ENCODE data around the gene DPH6.
"Not testable (repeated sequence)": the region's sequence is repeated elsewhere in the genome, so short reads cannot be mapped to it uniquely, and the experiment has no call there.

Gene DPH6

DNA sequence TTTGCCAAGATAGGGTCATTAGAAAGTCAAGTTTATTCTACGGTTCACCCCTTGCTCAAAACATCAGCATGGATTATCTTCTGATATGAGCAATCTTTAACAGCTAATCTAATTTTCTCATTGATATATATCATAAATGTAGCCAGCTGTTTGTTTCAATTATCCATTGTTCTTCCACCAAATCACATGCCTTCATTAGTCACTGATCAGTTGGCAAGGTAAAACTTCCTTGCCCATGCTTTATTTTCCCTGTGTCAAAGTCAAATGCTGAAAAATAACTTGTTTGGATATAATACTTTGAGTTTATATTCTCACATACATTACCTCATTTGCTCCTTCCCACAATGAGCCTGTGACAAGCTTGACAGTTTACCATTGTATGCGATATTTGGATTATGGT, 60.6 kb downstream of the DPH6 start:
- DNase-seq (ENCODE audit: low read depth) = no peak

GRCh38 chr15:35484231-35484945, 61.6 kb downstream of the DPH6 start:
- no peak for DNase-seq (ENCODE audit: low read depth)

DNA sequence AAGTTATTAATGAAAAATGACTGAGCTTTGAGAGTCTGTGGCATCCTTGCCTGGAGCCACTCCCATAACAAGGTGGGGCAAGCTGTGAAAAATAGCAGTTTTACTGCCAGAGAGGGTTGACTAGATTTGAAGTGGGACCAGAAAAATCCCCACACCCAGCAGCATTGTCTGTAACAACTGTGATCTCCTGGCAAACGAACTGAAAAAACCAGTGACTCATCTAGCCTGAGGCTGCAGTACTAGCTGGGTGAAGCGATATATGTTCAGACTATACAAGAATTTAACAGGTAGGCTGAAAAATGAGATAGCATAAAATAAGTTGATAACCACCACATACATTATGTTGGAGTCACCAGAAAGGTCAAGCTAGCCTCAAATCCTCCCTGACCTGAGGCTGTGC, 64.0 kb downstream of the DPH6 start:
- no peak for DNase-seq (ENCODE audit: low read depth)

- DNase-seq (ENCODE audit: low read depth) = no peak
Observed at GRCh38 chr15:35481064-35481463, 64.9 kb downstream of the DPH6 start.

GRCh38 chr15:35479423-35479822, 66.5 kb downstream of the DPH6 start:
- DNase-seq (ENCODE audit: low read depth) = no peak

- DNase-seq (ENCODE audit: low read depth) = no peak
Observed at GRCh38 chr15:35477312-35478262, 68.4 kb downstream of the DPH6 start.

DNA sequence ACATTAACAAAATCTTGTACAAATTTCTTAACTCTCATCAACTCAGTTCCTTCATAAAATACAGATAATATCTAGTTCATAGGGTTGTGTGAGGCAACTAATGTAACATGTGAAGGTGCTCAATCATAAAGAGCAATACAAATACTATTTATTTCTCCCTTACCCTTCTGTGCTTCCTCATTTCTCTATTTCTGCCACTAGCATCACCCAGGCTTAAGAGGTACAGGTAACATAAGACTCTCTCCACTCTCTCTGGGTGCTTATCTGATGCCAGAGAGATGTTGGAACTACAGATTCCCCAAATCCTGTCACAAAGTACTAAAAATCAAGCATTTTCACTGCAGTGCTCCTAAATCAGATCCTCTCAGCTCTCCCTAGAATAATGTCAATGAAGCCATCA, 74.9 kb downstream of the DPH6 start:
- no peak for DNase-seq (ENCODE audit: low read depth)

DNA sequence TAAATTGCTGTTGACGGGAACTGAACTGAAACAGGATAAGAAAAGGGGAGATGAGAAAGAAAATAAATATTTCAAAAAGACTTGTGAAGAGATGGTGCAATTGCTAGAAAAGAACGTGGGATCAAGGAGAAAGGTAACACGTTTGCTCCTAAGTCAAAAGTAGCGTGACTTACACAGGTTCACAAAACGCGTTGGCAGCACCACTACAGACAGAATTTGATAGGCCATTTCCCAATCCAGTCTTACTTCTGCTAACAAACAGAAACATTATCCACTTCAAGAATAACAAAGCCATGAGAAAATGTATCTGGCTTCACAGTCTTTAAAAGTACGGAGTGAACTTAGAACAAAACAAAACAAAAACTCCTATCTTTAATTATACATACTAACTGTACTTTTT, 75.5 kb downstream of the DPH6 start:
- DNase-seq (ENCODE audit: low read depth) = no peak

DNA sequence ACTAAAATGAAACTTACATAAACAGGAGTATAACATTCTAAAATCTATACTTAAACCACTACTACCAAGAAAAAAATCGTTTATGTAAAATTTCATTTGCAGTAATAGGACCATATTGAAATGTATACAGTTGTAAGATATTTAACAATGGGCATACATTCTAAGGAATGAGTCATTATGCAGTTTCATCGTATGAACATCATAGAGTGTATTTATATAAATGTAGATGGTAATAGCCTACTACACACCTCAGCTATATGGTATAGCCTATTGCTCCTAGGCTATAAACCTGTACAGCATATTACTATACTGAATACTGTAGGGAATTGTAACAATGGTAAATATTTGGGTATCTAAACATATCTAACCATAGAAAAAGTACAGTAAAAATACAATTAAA, 79.5 kb downstream of the DPH6 start:
- no peak for DNase-seq (ENCODE audit: low read depth)

- no peak for DNase-seq (ENCODE audit: low read depth)
Observed at GRCh38 chr15:35465783-35466182, 80.2 kb downstream of the DPH6 start.

- no peak for DNase-seq (ENCODE audit: low read depth)
Observed at GRCh38 chr15:35460616-35461015, 85.3 kb downstream of the DPH6 start.

- DNase-seq (ENCODE audit: low read depth) = no peak
Observed at GRCh38 chr15:35458176-35458856, 87.6 kb downstream of the DPH6 start.

GRCh38 chr15:35455201-35455600, 90.8 kb downstream of the DPH6 start:
- no peak for DNase-seq (ENCODE audit: low read depth)

DNA sequence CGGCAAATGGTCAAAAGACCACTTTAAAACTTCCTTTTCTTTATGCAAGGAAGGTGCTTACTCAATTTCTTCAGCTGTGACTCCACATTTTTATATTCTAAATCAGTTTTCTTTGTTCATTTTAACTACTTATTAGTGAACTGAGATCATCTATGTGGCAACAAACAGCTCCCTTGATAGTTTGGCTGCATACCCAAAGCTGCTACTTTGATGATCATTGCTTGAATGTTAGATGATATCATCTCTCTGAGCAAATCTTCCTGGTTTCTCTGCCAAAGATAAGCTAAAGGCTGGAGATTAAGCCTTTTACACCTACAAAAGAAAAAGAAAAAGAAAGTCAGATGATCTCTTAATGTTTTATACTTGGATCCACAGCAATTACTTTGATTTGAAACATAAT, 95.5 kb downstream of the DPH6 start:
- no peak for DNase-seq (ENCODE audit: low read depth)

GRCh38 chr15:35448294-35448693, 97.7 kb downstream of the DPH6 start:
- no peak for DNase-seq (ENCODE audit: low read depth)

DNA sequence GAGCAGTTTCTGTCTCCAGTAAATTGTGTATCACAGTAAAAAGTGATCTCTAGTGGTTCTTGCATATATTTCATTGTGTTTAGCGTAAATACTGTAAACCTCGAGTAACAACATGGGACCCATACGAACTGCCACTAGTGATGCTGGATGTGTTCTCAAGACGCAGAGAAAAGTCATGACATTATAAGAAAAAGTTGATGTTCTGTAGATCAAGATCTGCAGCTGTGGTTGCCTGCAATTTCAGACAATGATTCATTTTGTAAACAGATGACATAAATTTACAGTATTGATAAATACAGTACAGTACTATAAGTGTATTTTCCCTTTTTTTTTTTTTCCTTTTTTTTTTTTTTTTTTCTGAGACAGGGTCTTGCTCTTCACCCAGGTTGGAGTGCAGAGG, 100.1 kb downstream of the DPH6 start:
- DNase-seq (ENCODE audit: low read depth) = no peak

DNA sequence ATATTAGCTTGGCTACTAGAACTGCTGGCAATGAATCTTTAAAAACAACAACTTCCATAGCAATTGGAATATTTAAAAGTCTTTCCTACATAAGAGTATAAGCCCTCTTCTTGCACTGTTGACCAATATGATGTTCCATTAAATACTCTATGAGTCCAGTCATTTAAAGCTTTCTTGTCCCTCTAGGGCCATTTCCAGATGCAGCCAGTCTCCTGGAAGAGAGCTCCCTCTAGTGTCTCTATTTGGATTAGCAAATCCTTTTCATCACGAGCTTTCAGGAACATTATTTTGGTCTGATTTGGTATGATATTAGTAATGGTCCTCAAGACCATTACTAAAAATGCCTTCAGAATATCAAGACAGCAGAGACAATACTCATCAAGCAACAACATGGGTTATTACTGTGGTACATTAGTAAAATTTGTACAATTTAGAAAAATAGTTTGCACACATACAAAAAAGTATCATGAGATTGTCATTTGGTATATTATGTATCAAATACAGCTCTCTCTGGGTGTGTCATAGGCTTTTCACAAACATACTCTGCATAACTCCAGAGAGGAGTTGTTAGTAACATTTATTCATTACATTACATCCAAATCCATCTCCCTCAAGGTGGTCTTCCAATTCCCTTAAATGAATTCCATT, 101.3 kb downstream of the DPH6 start:
- no peak for DNase-seq (ENCODE audit: low read depth)

DNA sequence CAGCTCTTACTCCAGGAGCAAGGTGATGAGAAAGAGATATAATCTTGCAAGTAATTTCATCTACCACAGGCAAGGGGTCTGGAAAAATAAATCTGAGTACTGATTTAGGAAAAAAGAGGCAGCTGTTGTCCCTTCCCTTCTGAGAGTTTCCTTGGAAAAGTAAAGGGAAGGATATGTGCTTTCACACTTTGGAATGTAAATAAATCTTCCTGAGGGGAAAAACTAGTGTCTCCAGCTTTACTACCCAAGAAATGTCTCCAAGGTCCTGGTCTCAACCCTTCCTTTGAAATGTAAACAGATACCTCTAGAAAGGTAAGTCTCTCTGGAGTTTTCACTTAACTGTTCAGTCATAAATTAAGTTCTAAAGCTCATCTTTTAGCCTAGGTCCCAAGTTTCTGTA, 102.6 kb downstream of the DPH6 start:
- no peak for DNase-seq (ENCODE audit: low read depth)

- DNase-seq (ENCODE audit: low read depth) = no peak
Observed at GRCh38 chr15:35442742-35443141, 103.2 kb downstream of the DPH6 start.

DNA sequence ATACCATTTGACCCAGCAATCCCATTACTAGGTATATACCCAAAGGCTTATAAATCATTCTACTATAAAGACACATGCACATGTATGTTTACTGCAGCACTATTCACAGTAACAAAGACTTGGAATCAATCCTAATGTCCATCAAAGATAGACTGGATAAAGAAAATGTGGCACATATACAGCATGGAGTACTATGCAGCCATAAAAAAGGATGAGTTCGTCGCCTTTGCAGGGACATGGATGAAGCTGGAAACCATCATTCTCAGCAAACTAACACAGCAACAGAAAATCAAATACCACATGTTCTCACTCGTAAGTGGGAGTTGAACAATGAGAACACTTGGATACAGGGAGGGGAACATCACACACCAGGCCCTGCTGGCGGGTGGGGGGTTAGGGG, 104.7 kb downstream of the DPH6 start:
- DNase-seq (ENCODE audit: low read depth) = not testable (repeated sequence)

- DNase-seq (ENCODE audit: low read depth) = no peak
Observed at GRCh38 chr15:35440265-35440664, 105.7 kb downstream of the DPH6 start.

DNA sequence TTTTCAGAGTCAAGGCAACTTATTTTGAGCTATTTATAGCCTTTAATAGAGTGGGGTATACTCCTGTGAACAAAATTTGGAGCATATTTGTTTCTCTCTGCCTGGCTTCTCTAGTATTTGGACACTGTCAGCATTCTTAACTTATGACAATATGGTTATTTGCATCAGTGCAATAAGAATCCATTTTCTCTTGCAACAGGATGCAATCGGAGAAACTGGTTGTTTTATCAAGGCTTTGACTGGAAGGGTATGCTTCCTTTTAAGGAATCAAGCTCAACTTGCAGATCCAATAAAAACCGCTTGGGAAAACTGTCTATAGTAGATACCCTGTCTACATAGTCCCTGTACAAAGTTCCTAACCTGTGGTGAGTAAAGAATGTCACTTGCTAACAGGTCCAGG, 106.7 kb downstream of the DPH6 start:
- no peak for DNase-seq (ENCODE audit: low read depth)
